ENCODE data around the gene CDC42EP1.
A peak's percentile ranks its signal among the peaks of the same experiment; 100 is the strongest.

CDC42EP1 gene

DNA sequence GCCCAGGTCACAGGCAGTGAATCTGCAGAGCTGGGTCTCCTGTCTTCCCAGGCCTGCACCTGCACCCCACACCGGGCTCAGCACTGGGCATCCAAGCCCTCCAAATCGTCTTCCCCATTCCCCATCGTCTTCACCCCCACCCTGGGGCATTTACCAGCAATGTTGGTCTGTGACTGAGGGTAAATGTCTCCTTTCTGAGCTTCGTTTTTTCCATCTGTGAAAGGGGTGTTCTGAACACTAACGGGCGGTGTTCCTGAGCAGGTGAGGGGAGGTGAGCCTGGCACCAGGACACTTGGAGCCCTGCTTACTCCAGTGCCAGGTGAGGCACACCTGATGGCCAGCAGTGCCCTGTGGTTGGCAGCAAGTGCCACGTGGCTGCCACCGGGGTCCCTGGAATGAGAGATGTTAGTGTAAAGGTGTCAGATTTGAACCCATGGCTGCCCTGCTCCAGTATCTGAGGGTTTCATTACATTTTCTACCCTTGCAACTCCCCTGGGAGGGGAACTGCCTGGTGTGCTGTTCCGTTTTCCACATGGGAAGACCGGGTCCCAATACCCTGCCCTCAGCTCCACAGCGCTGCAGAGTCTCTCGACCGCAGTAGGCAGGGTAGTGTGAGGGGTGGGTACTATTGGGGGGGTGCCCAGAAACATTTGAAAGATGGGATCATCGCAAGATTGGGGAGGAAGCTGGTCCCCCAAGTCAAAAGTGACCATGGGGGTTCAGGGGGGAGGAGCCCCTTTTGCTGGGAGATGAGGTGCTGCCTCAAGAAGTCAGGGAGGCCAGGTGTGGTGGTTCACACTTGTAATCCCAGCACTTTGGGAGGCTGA lies 2.0 kb downstream of the CDC42EP1 start:
- Mint-ChIP-seq H3K36me3 (no peaks in the 10 kb centered on the region), H3K27ac (peak overlapping the region; percentile 64), H3K4me3 (peak overlapping the region; percentile 81), H3K4me1 (ENCODE audit: low read depth) (peaks cover 28% of the 10 kb centered on the region), H3K9me3 (ENCODE audit: low read depth) (no peaks in the 10 kb centered on the region), H3K27me3 (peaks cover 14% of the 10 kb centered on the region)

GRCh38 chr22:37563153-37564081 lies 3.1 kb downstream of the CDC42EP1 start:
- Mint-ChIP-seq H3K27me3 (peaks cover 13% of the 10 kb centered on the region), H3K9me3 (ENCODE audit: low read depth) (no peaks in the 10 kb centered on the region), H3K27ac (no peak overlapping the region), H3K36me3 (no peaks in the 10 kb centered on the region), H3K4me1 (ENCODE audit: low read depth) (peaks cover 33% of the 10 kb centered on the region), H3K4me3 (no peak overlapping the region)

DNA sequence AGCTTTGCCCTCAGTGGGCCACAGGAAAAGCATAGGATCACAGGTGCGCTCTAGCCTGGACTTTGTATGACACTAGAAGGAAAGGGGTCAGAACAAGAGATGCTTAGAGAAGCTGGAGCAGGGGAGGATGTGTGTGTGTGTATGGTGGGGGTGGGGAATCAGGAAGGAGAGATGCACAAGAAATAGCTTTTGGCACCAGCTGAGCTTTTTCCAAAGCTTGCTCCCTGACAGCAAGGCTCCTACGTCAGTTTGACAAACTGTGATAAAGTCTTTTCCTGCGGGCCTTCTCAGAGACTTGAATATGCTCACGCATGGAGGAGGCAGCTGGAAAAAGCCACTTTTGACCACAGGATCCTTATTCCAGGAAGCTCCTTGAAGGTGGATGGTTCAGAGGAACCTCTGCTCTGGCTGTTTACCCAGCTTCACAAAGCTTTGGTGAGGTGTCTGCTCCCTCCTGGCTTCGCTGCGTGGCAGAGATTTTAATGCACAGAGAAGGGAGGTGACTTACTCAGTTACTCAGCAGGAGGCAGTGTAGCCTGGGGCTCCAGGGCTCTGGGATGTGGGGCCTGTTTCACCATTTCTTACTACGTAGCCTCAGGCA lies 3.9 kb downstream of the CDC42EP1 start:
- Mint-ChIP-seq H3K27ac (no peak overlapping the region), H3K9me3 (ENCODE audit: low read depth) (no peaks in the 10 kb centered on the region), H3K36me3 (no peaks in the 10 kb centered on the region), H3K4me1 (ENCODE audit: low read depth) (peaks cover 33% of the 10 kb centered on the region), H3K4me3 (no peak overlapping the region), H3K27me3 (peaks cover 13% of the 10 kb centered on the region)

DNA sequence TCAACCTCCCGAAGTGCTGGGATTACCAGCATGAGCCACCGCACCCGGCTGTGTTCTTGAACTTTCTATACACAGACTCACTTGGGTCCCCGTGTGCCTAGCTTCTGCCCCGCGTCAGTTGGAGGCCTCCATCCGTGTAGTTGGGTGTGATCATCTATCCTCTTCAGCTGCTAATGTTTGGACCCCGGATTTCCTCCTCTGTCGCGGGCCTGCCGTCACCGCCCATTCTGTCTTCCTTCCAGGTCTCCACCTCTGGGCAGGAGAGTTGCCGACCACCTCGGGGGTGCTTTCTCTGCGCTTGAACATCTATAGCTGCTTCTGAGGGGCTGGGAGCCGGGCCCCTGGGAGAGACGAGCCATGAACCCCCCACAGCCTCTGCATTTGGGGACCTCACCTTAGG lies 5.5 kb downstream of the CDC42EP1 start:
- Mint-ChIP-seq H3K9me3 (ENCODE audit: low read depth) (no peaks in the 10 kb centered on the region), H3K27ac (no peak overlapping the region), H3K4me1 (ENCODE audit: low read depth) (peaks cover 30% of the 10 kb centered on the region), H3K36me3 (no peaks in the 10 kb centered on the region), H3K4me3 (no peak overlapping the region), H3K27me3 (peaks cover 13% of the 10 kb centered on the region)

DNA sequence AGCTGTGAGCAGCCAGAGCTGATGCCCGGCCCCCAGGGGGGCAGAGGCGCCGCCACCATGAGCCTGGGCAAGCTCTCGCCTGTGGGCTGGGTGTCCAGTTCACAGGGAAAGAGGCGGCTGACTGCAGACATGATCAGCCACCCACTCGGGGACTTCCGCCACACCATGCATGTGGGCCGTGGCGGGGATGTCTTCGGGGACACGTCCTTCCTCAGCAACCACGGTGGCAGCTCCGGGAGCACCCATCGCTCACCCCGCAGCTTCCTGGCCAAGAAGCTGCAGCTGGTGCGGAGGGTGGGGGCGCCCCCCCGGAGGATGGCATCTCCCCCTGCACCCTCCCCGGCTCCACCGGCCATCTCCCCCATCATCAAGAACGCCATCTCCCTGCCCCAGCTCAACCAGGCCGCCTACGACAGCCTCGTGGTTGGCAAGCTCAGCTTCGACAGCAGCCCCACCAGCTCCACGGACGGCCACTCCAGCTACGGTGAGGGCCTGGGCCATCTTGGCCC lies 6.1 kb downstream of the CDC42EP1 start:
- no peak overlapping the region for H3K27ac Mint-ChIP-seq
- no peaks in the 10 kb centered on the region for H3K36me3 Mint-ChIP-seq
- peaks cover 13% of the 10 kb centered on the region for H3K27me3 Mint-ChIP-seq
- no peaks in the 10 kb centered on the region for H3K9me3 Mint-ChIP-seq (ENCODE audit: low read depth)
- peaks cover 29% of the 10 kb centered on the region for H3K4me1 Mint-ChIP-seq (ENCODE audit: low read depth)
- H3K4me3 Mint-ChIP-seq = peak overlapping the region; percentile 32

- H3K27ac Mint-ChIP-seq = peak overlapping the region; percentile 22
- H3K36me3 Mint-ChIP-seq = no peaks in the 10 kb centered on the region
- peaks cover 8% of the 10 kb centered on the region for H3K27me3 Mint-ChIP-seq
- H3K4me1 Mint-ChIP-seq (ENCODE audit: low read depth) = peaks cover 23% of the 10 kb centered on the region
- peak overlapping the region; percentile 66 for H3K4me3 Mint-ChIP-seq
- no peaks in the 10 kb centered on the region for H3K9me3 Mint-ChIP-seq (ENCODE audit: low read depth)
Observed at GRCh38 chr22:37566903-37567798, 6.9 kb downstream of the CDC42EP1 start.

GRCh38 chr22:37568012-37568411 lies 7.7 kb downstream of the CDC42EP1 start:
- H3K27ac Mint-ChIP-seq = no peak overlapping the region
- H3K4me1 Mint-ChIP-seq (ENCODE audit: low read depth) = peaks cover 20% of the 10 kb centered on the region
- H3K4me3 Mint-ChIP-seq = no peak overlapping the region
- H3K27me3 Mint-ChIP-seq = peaks cover 7% of the 10 kb centered on the region
- H3K36me3 Mint-ChIP-seq = no peaks in the 10 kb centered on the region
- H3K9me3 Mint-ChIP-seq (ENCODE audit: low read depth) = no peaks in the 10 kb centered on the region

DNA sequence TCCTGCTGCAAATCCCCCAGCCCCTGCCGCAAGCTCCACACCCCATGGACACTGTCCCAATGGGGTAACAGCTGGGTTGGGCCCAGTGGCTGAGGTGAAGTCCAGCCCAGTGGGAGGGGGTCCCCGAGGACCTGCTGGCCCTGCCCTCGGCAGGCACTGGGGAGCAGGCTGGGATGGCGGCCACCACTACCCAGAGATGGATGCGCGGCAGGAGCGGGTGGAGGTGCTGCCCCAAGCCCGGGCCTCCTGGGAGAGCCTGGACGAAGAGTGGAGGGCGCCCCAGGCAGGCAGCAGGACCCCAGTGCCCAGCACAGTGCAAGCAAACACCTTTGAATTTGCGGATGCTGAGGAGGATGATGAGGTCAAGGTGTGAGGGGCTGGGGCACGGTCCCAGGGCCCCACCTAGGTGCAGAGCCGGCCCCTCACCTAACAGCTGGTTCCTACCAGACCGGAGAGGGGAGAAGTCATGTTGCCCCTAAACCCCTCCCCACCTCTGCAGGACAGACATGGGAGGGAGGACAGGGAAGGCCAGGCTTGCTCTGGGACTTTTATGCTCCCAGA lies 8.2 kb downstream of the CDC42EP1 start:
- peaks cover 15% of the 10 kb centered on the region for H3K4me1 Mint-ChIP-seq (ENCODE audit: low read depth)
- no peaks in the 10 kb centered on the region for H3K36me3 Mint-ChIP-seq
- H3K27ac Mint-ChIP-seq = no peak overlapping the region
- no peaks in the 10 kb centered on the region for H3K9me3 Mint-ChIP-seq (ENCODE audit: low read depth)
- peaks cover 2% of the 10 kb centered on the region for H3K27me3 Mint-ChIP-seq
- H3K4me3 Mint-ChIP-seq = no peak overlapping the region

GRCh38 chr22:37569009-37569920 lies 9.0 kb downstream of the CDC42EP1 start:
- no peak overlapping the region for H3K4me3 Mint-ChIP-seq
- no peaks in the 10 kb centered on the region for H3K36me3 Mint-ChIP-seq
- peaks cover 15% of the 10 kb centered on the region for H3K4me1 Mint-ChIP-seq (ENCODE audit: low read depth)
- no peaks in the 10 kb centered on the region for H3K9me3 Mint-ChIP-seq (ENCODE audit: low read depth)
- H3K27ac Mint-ChIP-seq = no peak overlapping the region
- H3K27me3 Mint-ChIP-seq = peaks cover 2% of the 10 kb centered on the region

DNA sequence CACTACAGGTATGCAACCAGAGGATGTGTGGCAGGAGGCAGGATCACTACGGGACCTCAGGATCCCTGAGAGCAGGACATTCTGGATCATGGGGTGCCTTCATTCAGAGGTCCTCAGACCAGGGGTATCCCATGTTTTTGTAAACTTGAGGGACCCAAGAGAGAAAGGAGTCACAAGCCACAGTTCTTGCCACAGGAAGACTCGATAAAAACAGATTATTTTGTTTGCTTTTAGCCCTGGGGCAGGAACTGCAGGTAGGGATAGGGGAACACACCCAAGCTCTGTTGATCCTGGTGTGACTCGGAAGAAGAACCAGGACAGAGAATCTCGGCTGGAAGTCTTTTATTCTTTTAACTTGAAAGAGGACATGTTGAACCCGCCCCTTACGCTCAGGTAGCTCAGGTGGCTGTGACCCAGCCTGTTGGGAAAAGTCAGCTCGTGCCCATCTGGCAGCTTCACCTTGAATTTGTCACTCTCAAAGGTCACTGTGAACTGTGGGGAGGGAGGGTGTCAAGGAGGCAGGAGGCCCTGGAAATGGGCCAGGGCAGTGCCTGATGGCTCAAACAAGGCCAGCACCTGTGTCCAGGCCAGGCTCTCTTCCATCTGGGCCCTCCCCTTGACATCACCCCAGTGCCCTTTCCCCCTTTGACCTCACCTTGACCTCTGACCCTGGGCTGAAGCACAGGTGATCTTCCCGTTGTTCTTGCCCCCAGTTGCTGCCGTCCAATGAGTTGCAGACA lies 9.8 kb downstream of the CDC42EP1 start:
- peaks cover 15% of the 10 kb centered on the region for H3K4me1 Mint-ChIP-seq (ENCODE audit: low read depth)
- H3K36me3 Mint-ChIP-seq = no peaks in the 10 kb centered on the region
- no peak overlapping the region for H3K27ac Mint-ChIP-seq
- no peaks in the 10 kb centered on the region for H3K9me3 Mint-ChIP-seq (ENCODE audit: low read depth)
- peaks cover 2% of the 10 kb centered on the region for H3K27me3 Mint-ChIP-seq
- no peak overlapping the region for H3K4me3 Mint-ChIP-seq

- Mint-ChIP-seq H3K9me3 (ENCODE audit: low read depth) (no peaks in the 10 kb centered on the region), H3K36me3 (no peaks in the 10 kb centered on the region), H3K4me3 (no peak overlapping the region), H3K27me3 (peaks cover 2% of the 10 kb centered on the region), H3K27ac (no peak overlapping the region), H3K4me1 (ENCODE audit: low read depth) (peaks cover 15% of the 10 kb centered on the region)
Observed at GRCh38 chr22:37570661-37570976, 10.3 kb downstream of the CDC42EP1 start.

GRCh38 chr22:37571258-37571991 lies 11.1 kb downstream of the CDC42EP1 start:
- Mint-ChIP-seq H3K9me3 (ENCODE audit: low read depth) (no peaks in the 10 kb centered on the region), H3K36me3 (no peaks in the 10 kb centered on the region), H3K4me1 (ENCODE audit: low read depth) (peaks cover 12% of the 10 kb centered on the region), H3K27ac (no peak overlapping the region), H3K27me3 (no peaks in the 10 kb centered on the region), H3K4me3 (no peak overlapping the region)
